ENCODE measurements around the gene CDC42SE2.

Gene CDC42SE2

GRCh38 chr5:131228646-131229045 lies 35.2 kb upstream of the CDC42SE2 start:
- no peak overlapping the region for H3K4me3 ChIP-seq (ENCODE audit: low read depth, low read length)

GRCh38 chr5:131229623-131230022 lies 34.2 kb upstream of the CDC42SE2 start:
- TF ChIP-seq CTCF (IDR thresholded peaks at IDR 0.05; ENCODE audit: borderline replicate concordance, insufficient read depth, low read depth, low read length) = no peak
- H3K4me3 ChIP-seq (ENCODE audit: low read depth, low read length) = no peak overlapping the region

More at GRCh38 chr5:131228646-131229045, 35.2 kb upstream of the CDC42SE2 start:
- no peak for TF ChIP-seq CTCF (IDR thresholded peaks at IDR 0.05; ENCODE audit: borderline replicate concordance, insufficient read depth, low read depth, low read length)

GRCh38 chr5:131230406-131230805 lies 33.4 kb upstream of the CDC42SE2 start:
- no peak overlapping the region for H3K4me3 ChIP-seq (ENCODE audit: low read depth, low read length)

GRCh38 chr5:131239686-131240085 lies 24.2 kb upstream of the CDC42SE2 start:
- no peak for TF ChIP-seq CTCF (IDR thresholded peaks at IDR 0.05; ENCODE audit: borderline replicate concordance, insufficient read depth, low read depth, low read length)
- H3K4me3 ChIP-seq (ENCODE audit: low read depth, low read length) = no peak overlapping the region

More at GRCh38 chr5:131230406-131230805, 33.4 kb upstream of the CDC42SE2 start:
- no peak for TF ChIP-seq CTCF (IDR thresholded peaks at IDR 0.05; ENCODE audit: borderline replicate concordance, insufficient read depth, low read depth, low read length)

- H3K4me3 ChIP-seq (ENCODE audit: low read depth, low read length) = no peak overlapping the region
- no peak for TF ChIP-seq CTCF (IDR thresholded peaks at IDR 0.05; ENCODE audit: borderline replicate concordance, insufficient read depth, low read depth, low read length)
These were observed 21.1 kb upstream of the CDC42SE2 start for GRCh38 chr5:131242728-131243255.

- TF ChIP-seq CTCF (IDR thresholded peaks at IDR 0.05; ENCODE audit: borderline replicate concordance, insufficient read depth, low read depth, low read length) = no peak
- H3K4me3 ChIP-seq (ENCODE audit: low read depth, low read length) = no peak overlapping the region
These were observed 18.5 kb upstream of the CDC42SE2 start for GRCh38 chr5:131245312-131245711.

GRCh38 chr5:131245948-131246347 lies 17.9 kb upstream of the CDC42SE2 start:
- H3K4me3 ChIP-seq (ENCODE audit: low read depth, low read length) = no peak overlapping the region
- TF ChIP-seq CTCF (IDR thresholded peaks at IDR 0.05; ENCODE audit: borderline replicate concordance, insufficient read depth, low read depth, low read length) = no peak
